Neural progenitor cell (in vitro differentiated cells): ENCODE data around the gene FER. TPM values are rescaled to one million over a fixed set of nuclear protein-coding genes. Genes with fewer than 3 reads are reported as not detected.

Experiments
- DNase-seq: peaks from one replicate; pipeline ENCODE4 v3.0.0-alpha.2; 2016; ENCODE audit warnings: low spot score
- H2AFZ ChIP-seq: fragments of 200-600 bp; sonication (generic); replicated peaks from 2 replicates; pipeline ENCODE4 v1.6.1; 2016; ENCODE audit warnings: antibody characterized with exemption
- H3F3A ChIP-seq: fragments of 200-600 bp; sonication (generic); 2 replicates; pipeline ENCODE4 v1.6.1; 2016; ENCODE audit warnings: antibody characterized with exemption, low read depth
- H3K27ac ChIP-seq: fragments of 200-600 bp; sonication (generic); 2 replicates; pipeline ENCODE4 v1.5.1; 2016; ENCODE audit warnings: mild to moderate bottlenecking
- H3K27me3 ChIP-seq: fragments of 200-600 bp; sonication (generic); 2 replicates; pipeline ENCODE4 v1.6.1; 2016; ENCODE audit warnings: mild to moderate bottlenecking, moderate library complexity
- H3K36me3 ChIP-seq: fragments of 200-600 bp; sonication (generic); 2 replicates; pipeline ENCODE4 v1.5.1; 2016
- H3K4me1 ChIP-seq: fragments of 200-600 bp; sonication (generic); 2 replicates; pipeline ENCODE4 v1.6.1; 2016; ENCODE audit warnings: mixed run types
- H3K4me2 ChIP-seq: fragments of 200-600 bp; sonication (generic); 2 replicates; pipeline ENCODE4 v1.6.1; 2016
- H3K4me3 ChIP-seq: fragments of 200-600 bp; sonication (generic); 2 replicates; pipeline ENCODE4 v1.5.1; 2016
- H3K79me2 ChIP-seq: fragments of 200-600 bp; sonication (generic); 2 replicates; pipeline ENCODE4 v1.6.1; 2016; ENCODE audit warnings: low read depth
- H3K9ac ChIP-seq: fragments of 200-600 bp; sonication (generic); 2 replicates; pipeline ENCODE4 v1.6.1; 2016
- H3K9me3 ChIP-seq: fragments of 200-600 bp; sonication (generic); 2 replicates; pipeline ENCODE4 v1.5.1; 2016; ENCODE audit warnings: low read depth
- H4K20me1 ChIP-seq: fragments of 200-600 bp; sonication (generic); 2 replicates; pipeline ENCODE4 v1.6.1; 2016; ENCODE audit warnings: low read depth
- H3K27ac Mint-ChIP-seq: 3 replicates; pipeline ENCODE4 v1.8.0; 2021; ENCODE audit warnings: mixed read lengths
- H3K27me3 Mint-ChIP-seq: 2 replicates; pipeline ENCODE4 v1.8.0; 2022; ENCODE audit warnings: low read depth, mild to moderate bottlenecking, inconsistent platforms, moderate library complexity, mixed read lengths; ENCODE audit not compliant: insufficient read depth
- H3K36me3 Mint-ChIP-seq: 3 replicates; pipeline ENCODE4 v1.8.0; 2021; ENCODE audit warnings: mixed read lengths
- H3K4me1 Mint-ChIP-seq: 3 replicates; pipeline ENCODE4 v1.8.0; 2021; ENCODE audit warnings: mixed read lengths
- H3K4me3 Mint-ChIP-seq: 3 replicates; pipeline ENCODE4 v1.8.0; 2021; ENCODE audit warnings: mild to moderate bottlenecking, moderate library complexity, mixed read lengths
- H3K9me3 Mint-ChIP-seq: 3 replicates; pipeline ENCODE4 v1.8.0; 2020; ENCODE audit warnings: mixed read lengths
- EZH2 ChIP-seq: fragments of 200-600 bp; sonication (generic); IDR thresholded peaks from 2 replicates; pipeline ENCODE4 v1.6.1; 2017; ENCODE audit warnings: antibody characterized with exemption, mild to moderate bottlenecking, moderate library complexity
- EZH2phosphoT487 ChIP-seq: fragments of 200-600 bp; sonication (generic); IDR thresholded peaks from 2 replicates; pipeline ENCODE4 v1.6.1; 2017; ENCODE audit warnings: antibody characterized with exemption
- total RNA-seq: library from RNA; depleted of rRNA; stranded (reverse); fragments of >200 nt; gene quantifications from 2 replicates; pipeline ENCODE4 v1.2.3, GENCODE V29; 2015; ENCODE audit warnings: low replicate concordance
- TF ChIP-seq, protein P1 (sequence below): fragments of 200-600 bp; sonication (generic); IDR thresholded peaks from 2 replicates; pipeline ENCODE4 v1.5.1; 2017; ENCODE audit warnings: antibody characterized with exemption, mild to moderate bottlenecking

FER gene
- total RNA-seq, 1 donor from 2014 or later = 25.0 TPM

DNA sequence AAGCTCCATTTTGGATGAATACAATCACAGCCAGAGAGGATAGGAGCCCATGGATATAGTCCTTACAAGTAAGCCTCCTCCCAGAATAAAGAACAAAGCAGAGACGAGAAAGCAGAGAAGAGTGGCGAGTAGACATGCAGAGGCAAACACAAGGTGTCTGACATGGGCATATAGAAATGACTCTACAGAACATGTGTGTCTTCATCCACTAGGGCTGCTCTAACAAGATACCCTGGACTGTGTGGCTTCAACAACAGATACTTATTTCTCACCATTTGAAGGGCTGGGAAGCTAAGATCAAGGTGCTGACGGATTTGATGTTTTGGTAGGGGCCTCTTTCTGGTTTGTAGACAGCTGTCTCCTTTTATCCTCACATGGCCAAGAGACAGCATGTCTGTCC is 32.3 kb upstream of the FER start:
- Mint-ChIP-seq H3K36me3 (no peaks in the 10 kb centered on the region), H3K4me3 (no peak overlapping the region), H3K27me3 (peaks cover 2% of the 10 kb centered on the region), H3K4me1 (no peaks in the 10 kb centered on the region), H3K9me3 (no peaks in the 10 kb centered on the region), H3K27ac (no peak overlapping the region)
- Histone ChIP-seq H3K36me3 (no peaks in the 10 kb centered on the region), H2AFZ (peak overlapping the region; percentile 44), H3K4me3 (no peak overlapping the region), H3K4me1 (no peaks in the 10 kb centered on the region), H3K27me3 (no peaks in the 10 kb centered on the region), H3F3A (no peaks in the 10 kb centered on the region), H4K20me1 (no peaks in the 10 kb centered on the region), H3K27ac (no peak overlapping the region), H3K4me2 (no peak overlapping the region), H3K9me3 (no peaks in the 10 kb centered on the region), H3K9ac (no peak overlapping the region), H3K79me2 (no peaks in the 10 kb centered on the region)
- no peak for DNase-seq
- TF ChIP-seq, protein P1, sequence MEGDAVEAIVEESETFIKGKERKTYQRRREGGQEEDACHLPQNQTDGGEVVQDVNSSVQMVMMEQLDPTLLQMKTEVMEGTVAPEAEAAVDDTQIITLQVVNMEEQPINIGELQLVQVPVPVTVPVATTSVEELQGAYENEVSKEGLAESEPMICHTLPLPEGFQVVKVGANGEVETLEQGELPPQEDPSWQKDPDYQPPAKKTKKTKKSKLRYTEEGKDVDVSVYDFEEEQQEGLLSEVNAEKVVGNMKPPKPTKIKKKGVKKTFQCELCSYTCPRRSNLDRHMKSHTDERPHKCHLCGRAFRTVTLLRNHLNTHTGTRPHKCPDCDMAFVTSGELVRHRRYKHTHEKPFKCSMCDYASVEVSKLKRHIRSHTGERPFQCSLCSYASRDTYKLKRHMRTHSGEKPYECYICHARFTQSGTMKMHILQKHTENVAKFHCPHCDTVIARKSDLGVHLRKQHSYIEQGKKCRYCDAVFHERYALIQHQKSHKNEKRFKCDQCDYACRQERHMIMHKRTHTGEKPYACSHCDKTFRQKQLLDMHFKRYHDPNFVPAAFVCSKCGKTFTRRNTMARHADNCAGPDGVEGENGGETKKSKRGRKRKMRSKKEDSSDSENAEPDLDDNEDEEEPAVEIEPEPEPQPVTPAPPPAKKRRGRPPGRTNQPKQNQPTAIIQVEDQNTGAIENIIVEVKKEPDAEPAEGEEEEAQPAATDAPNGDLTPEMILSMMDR = no peak
- TF ChIP-seq EZH2phosphoT487 (no peak), EZH2 (no peak)

DNA sequence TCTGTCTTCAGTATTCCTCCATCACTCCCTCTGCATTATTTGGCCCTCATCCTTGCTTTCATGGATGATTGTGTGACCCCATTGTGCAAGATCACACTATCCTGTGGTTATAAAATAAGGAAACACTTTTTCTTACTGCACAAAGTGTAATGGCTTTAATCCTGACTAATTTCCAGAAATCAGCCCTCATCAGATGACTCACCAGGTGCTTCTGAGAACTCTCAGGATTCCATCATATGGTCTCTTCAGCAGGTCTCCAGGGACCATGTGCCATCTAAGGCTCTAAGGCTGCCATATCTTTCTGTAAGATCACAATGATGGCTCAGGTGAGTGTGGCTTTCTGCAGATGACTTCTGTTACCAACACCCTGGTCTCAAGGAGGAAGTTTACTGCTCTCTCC is 27.3 kb upstream of the FER start:
- Mint-ChIP-seq H3K36me3 (no peaks in the 10 kb centered on the region), H3K4me1 (no peaks in the 10 kb centered on the region), H3K9me3 (no peaks in the 10 kb centered on the region), H3K27me3 (no peaks in the 10 kb centered on the region), H3K27ac (no peak overlapping the region), H3K4me3 (no peak overlapping the region)
- Histone ChIP-seq H3K4me3 (no peak overlapping the region), H3K9me3 (no peaks in the 10 kb centered on the region), H3K4me1 (no peaks in the 10 kb centered on the region), H4K20me1 (no peaks in the 10 kb centered on the region), H2AFZ (no peak overlapping the region), H3K4me2 (no peak overlapping the region), H3K36me3 (no peaks in the 10 kb centered on the region), H3K9ac (no peak overlapping the region), H3K79me2 (no peaks in the 10 kb centered on the region), H3F3A (no peaks in the 10 kb centered on the region), H3K27ac (no peak overlapping the region), H3K27me3 (no peaks in the 10 kb centered on the region)
- TF ChIP-seq EZH2phosphoT487 (no peak), EZH2 (no peak)
- TF ChIP-seq, protein P1 = no peak
- DNase-seq = no peak

DNA sequence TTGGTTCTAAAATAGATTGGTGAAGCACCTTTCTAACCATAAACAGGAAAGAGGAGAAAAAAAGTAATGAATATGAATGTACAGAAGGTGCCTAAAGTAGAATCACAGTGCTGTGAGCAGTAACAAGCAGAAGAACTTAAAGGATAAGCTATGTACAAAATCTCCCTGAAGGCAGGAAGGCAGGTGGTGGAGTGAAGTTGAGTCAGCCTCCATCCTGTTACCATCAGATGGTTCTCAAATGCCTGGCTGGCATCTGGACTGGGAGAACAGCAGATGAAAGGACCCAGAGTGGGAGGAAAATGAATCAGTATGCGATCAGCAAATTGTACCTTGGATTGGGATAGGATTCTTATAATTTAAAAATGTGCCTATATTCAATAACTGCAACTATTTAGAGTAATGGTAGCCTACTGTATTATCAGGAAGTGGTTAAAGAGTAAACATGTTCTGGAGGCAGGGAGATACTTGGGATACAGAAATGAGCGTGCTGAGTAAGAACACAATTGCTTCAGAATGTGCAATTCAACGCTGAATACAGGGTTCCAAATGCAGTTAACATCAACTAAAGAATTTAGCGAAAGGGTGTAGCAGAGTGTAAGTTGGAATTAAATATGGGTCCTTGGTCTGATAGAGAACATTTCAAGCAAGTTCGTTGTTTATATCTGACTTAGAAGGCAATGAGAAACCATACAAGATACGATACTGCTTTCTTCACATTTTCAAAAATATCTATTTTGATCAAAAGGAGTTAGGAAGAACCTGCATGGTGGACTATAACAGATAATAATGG is 21.1 kb upstream of the FER start:
- Histone ChIP-seq H3K9ac (no peak overlapping the region), H3K4me2 (peak overlapping the region; percentile 85), H3K36me3 (no peaks in the 10 kb centered on the region), H3K79me2 (no peaks in the 10 kb centered on the region), H3K27me3 (no peaks in the 10 kb centered on the region), H3K9me3 (no peaks in the 10 kb centered on the region), H3K4me1 (peaks cover 11% of the 10 kb centered on the region), H3K27ac (no peak overlapping the region), H3F3A (peaks cover 7% of the 10 kb centered on the region), H3K4me3 (peak overlapping the region; percentile 66), H2AFZ (no peak overlapping the region), H4K20me1 (no peaks in the 10 kb centered on the region)
- no peak for DNase-seq
- TF ChIP-seq EZH2 = no peak
- TF ChIP-seq, protein P1 = no peak
- no peak for TF ChIP-seq EZH2phosphoT487
- peaks cover 2% of the 10 kb centered on the region for H3K27me3 Mint-ChIP-seq
- H3K36me3 Mint-ChIP-seq = no peaks in the 10 kb centered on the region
- no peaks in the 10 kb centered on the region for H3K9me3 Mint-ChIP-seq
- no peak overlapping the region for H3K27ac Mint-ChIP-seq
- peak overlapping the region; percentile 88 for H3K4me3 Mint-ChIP-seq
- peaks cover 14% of the 10 kb centered on the region for H3K4me1 Mint-ChIP-seq
